Right lobe of liver (tissue), 4 donors: Measurements from ENCODE around the gene GLP2R.

ENCODE experiments used
- POLR2A ChIP-seq: fragments of 450-650 bp; IDR thresholded peaks from one replicate; pipeline ENCODE4 v1.6.1; 2017; ENCODE audit warnings: antibody characterized with exemption, mild to moderate bottlenecking
- TF ChIP-seq, protein P1 (sequence below), 4 donors: fragments of 200-600 bp in 3 of 4; fragments of 450-650 bp in 1 of 4; IDR thresholded peaks; one replicate each; pipeline versions ENCODE4 v1.5.1 to v1.8.0; 2016 to 2022; ENCODE audit warnings: antibody characterized with exemption in 4 of 4, mild to moderate bottlenecking in 2 of 4
- donor health status: DM: no; HTN: no; CAD: no.
- donor health status: DM: no; HTN: no; CAD: no.
- donor health status: DM: no; HTN: yes; CAD: no.

DNA sequence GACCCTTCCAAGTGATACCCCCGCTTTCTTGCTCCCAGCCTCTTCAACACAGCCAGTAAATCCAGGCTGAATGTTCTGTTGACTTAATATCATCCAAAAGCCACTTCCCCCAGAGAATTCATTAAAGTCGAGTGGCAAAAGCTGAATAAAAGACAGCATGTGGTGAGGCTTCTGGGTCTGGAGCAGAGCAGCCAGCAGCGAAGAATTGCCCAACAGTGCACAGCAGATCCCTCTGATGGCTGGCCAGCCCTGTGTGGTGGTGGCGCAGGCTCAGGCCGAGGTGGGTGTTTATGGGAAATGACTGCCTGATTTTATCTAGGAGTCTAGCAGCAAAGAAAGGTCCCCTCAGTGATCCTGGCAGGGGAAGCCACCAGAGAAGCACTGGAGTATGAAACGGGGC lies 109.7 kb downstream of the GLP2R start:
- TF ChIP-seq, protein P1, sequence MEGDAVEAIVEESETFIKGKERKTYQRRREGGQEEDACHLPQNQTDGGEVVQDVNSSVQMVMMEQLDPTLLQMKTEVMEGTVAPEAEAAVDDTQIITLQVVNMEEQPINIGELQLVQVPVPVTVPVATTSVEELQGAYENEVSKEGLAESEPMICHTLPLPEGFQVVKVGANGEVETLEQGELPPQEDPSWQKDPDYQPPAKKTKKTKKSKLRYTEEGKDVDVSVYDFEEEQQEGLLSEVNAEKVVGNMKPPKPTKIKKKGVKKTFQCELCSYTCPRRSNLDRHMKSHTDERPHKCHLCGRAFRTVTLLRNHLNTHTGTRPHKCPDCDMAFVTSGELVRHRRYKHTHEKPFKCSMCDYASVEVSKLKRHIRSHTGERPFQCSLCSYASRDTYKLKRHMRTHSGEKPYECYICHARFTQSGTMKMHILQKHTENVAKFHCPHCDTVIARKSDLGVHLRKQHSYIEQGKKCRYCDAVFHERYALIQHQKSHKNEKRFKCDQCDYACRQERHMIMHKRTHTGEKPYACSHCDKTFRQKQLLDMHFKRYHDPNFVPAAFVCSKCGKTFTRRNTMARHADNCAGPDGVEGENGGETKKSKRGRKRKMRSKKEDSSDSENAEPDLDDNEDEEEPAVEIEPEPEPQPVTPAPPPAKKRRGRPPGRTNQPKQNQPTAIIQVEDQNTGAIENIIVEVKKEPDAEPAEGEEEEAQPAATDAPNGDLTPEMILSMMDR (IDR thresholded peaks at IDR 0.05) = no peak
- TF ChIP-seq POLR2A = no peak
